Hematopoietic multipotent progenitor cell (in vitro differentiated cells): ENCODE data around the gene AHRR. TPM values are rescaled to one million over a fixed set of nuclear protein-coding genes. Genes with fewer than 3 reads are reported as not detected.
"Not testable (repeated sequence)": the region's sequence is repeated elsewhere in the genome, so short reads cannot be mapped to it uniquely, and the experiment has no call there.

Experiments
- DNase-seq, 3 donors: peaks; one replicate each; pipeline ENCODE4 v3.0.0-alpha.2; 2011 to 2015; ENCODE audit warnings: low read depth in 2 of 3, low spot score in 2 of 3
- total RNA-seq: library from RNA; depleted of rRNA; stranded (reverse); fragments of >200 nt; gene quantifications from one replicate; pipeline ENCODE4 v1.2.3, GENCODE V29; 2012

The AHRR gene
- total RNA-seq, 1 donor: 0.54 TPM

- DNase-seq: no peak
Measured at GRCh38 chr5:479566-480319, 158.2 kb downstream of the AHRR start.

GRCh38 chr5:481347-481746 is 159.8 kb downstream of the AHRR start:
- DNase-seq: no peak

- DNase-seq: no peak
Measured at GRCh38 chr5:482021-482420, 160.5 kb downstream of the AHRR start.

- DNase-seq: no peak
Measured at GRCh38 chr5:482506-482905, 161.0 kb downstream of the AHRR start.

GRCh38 chr5:483011-483410 is 161.5 kb downstream of the AHRR start:
- no peak for DNase-seq

- peak in 2 of 3 donors; percentile 71 to 83 for DNase-seq
Measured at GRCh38 chr5:483434-484140, 162.1 kb downstream of the AHRR start.

- DNase-seq: no peak
Measured at GRCh38 chr5:484556-484955, 163.0 kb downstream of the AHRR start.

GRCh38 chr5:485113-485945 is 163.8 kb downstream of the AHRR start:
- no peak for DNase-seq

GRCh38 chr5:485946-486491 is 164.5 kb downstream of the AHRR start:
- DNase-seq: peak in 2 of 3 donors; percentile 46 to 59

- DNase-seq: not testable (repeated sequence)
Measured at GRCh38 chr5:486597-486996, 165.1 kb downstream of the AHRR start.

Other genes with a start within 250 kb of the AHRR start
- gene PLEKHG4B, start 229.5 kb upstream of the AHRR start, total RNA-seq: 7.0 TPM
- 0.54 TPM for gene LRRC14B, start 130.2 kb upstream of the AHRR start, total RNA-seq
- gene CCDC127, start 103.6 kb upstream of the AHRR start, total RNA-seq: 3.2 TPM
- gene SDHA, start 103.4 kb upstream of the AHRR start, total RNA-seq: 223 TPM
- 125 TPM for gene PDCD6, start 50.1 kb upstream of the AHRR start, total RNA-seq
- gene EXOC3, start 121.5 kb downstream of the AHRR start, total RNA-seq: 59.0 TPM
- gene SLC9A3, start 202.7 kb downstream of the AHRR start, total RNA-seq: 3.5 TPM